ENCODE measurements around the gene MBOAT2.
"Not testable (repeated sequence)": the region's sequence is repeated elsewhere in the genome, so short reads cannot be mapped to it uniquely, and the experiment has no call there.

The MBOAT2 gene

DNA sequence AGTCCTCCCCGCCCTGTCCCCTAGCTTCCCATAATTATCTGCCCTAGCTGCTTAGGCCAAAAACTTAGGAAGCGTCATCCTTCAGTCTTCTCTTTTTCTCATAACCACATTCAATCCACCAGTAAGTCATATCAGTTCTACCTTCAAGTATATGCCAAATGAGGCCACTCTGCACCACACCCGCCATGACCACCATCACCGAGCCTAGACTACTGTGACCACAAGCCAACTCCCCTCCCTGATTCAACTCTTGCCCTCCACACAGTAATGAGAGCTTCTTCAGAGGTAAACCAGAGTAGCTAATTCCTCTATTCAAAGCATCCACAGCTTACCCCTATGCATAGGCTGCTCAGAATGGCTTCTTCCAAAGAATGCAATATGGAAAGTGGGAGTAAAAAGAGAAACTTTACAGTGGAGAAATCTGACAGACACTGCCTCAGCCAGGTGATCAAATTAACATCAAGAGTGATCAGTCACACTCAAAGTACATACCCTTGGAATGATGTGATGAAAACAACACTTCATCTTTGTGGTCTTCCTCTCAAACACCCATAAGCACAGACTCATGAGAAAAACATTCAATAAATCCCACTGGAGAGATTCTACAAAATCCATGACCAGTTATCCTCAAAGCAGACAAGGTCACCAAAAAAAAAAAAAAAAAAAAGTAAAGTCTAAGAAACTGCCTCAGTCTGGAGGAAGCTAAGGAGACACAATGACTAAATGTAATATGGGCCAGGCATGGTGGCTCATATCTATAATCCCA, 17.7 kb downstream of the MBOAT2 start:
- no peaks in the 10 kb centered on the region for H3K36me3 ChIP-seq (ENCODE audit: control insufficient read depth, insufficient read depth, low read length)
- no peaks in the 10 kb centered on the region for H3K9me3 ChIP-seq (ENCODE audit: control insufficient read depth, insufficient read depth, low read length)
- peaks cover 3% of the 10 kb centered on the region for H3K4me1 ChIP-seq (ENCODE audit: control insufficient read depth, insufficient read depth, low read length)
- no peaks in the 10 kb centered on the region for H3K27me3 ChIP-seq (ENCODE audit: control insufficient read depth, insufficient read depth, low read length)
- no peak overlapping the region for H3K4me3 ChIP-seq (ENCODE audit: low read depth, low read length)
- H3K9ac ChIP-seq (ENCODE audit: low read depth, low read length): no peak overlapping the region

DNA sequence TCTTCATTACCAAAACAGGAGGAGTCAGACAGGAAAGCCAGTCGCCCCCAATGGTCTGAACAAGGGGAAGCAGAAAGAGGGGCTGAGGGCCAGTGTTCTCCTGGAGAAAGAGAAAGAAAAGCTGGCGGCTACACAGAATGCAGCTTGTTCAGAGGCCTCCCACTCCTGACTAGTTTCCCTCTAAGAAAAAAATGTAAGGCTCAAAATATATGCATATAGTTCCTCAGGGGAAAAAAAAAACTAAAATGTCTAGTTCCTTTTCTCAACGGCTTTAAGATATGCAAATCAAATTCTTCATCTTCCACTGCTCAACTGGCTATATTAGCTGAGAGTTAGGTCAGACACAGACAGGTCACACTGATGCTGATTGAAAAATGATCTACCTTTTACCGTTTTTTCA, 18.6 kb downstream of the MBOAT2 start:
- Histone ChIP-seq H3K4me1 (ENCODE audit: control insufficient read depth, insufficient read depth, low read length) (peaks cover 3% of the 10 kb centered on the region), H3K36me3 (ENCODE audit: control insufficient read depth, insufficient read depth, low read length) (no peaks in the 10 kb centered on the region), H3K9me3 (ENCODE audit: control insufficient read depth, insufficient read depth, low read length) (no peaks in the 10 kb centered on the region), H3K4me3 (ENCODE audit: low read depth, low read length) (no peak overlapping the region), H3K27me3 (ENCODE audit: control insufficient read depth, insufficient read depth, low read length) (no peaks in the 10 kb centered on the region), H3K9ac (ENCODE audit: low read depth, low read length) (no peak overlapping the region)

DNA sequence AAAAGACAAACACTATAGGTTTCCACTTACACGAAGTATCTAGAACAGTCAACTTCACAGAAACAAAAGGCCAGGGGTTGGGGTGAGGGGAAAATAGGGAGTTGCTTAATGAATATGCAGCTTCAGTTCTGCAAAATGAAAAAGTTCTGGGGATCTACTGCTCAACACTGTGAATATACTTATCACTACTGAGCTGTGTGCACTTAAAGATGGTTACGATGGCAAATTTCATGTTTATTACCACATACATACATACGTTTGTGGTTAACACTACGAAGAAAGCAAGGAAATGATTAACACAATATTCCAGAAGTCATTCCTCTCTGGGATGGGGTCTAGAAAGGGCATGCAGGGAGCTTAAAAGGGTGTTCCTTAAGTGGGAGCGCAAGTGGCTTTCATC, 19.3 kb downstream of the MBOAT2 start:
- H3K27me3 ChIP-seq (ENCODE audit: control insufficient read depth, insufficient read depth, low read length): no peaks in the 10 kb centered on the region
- no peaks in the 10 kb centered on the region for H3K36me3 ChIP-seq (ENCODE audit: control insufficient read depth, insufficient read depth, low read length)
- no peaks in the 10 kb centered on the region for H3K9me3 ChIP-seq (ENCODE audit: control insufficient read depth, insufficient read depth, low read length)
- H3K9ac ChIP-seq (ENCODE audit: low read depth, low read length): no peak overlapping the region
- no peak overlapping the region for H3K4me3 ChIP-seq (ENCODE audit: low read depth, low read length)
- H3K4me1 ChIP-seq (ENCODE audit: control insufficient read depth, insufficient read depth, low read length): peaks cover 3% of the 10 kb centered on the region

DNA sequence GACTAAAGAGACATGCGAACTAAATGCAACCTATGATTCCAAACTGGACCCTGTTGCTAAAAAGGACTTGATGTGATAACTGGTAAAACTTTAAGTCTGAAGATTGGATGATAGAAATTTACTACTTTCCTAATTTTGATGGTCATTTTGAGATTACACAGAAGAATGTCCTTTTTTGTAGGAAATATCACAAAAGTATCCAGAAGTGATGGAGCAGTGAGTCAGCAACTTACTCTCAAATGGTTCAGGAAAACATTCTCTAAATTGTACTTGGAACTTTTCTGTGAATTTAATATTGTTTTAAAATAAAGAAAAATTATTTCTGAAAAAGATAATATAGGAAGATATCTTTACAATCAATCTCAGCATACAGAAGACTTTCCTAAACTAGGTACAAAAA, 19.9 kb downstream of the MBOAT2 start:
- Histone ChIP-seq H3K4me3 (ENCODE audit: low read depth, low read length) (no peak overlapping the region), H3K4me1 (ENCODE audit: control insufficient read depth, insufficient read depth, low read length) (peaks cover 3% of the 10 kb centered on the region), H3K36me3 (ENCODE audit: control insufficient read depth, insufficient read depth, low read length) (no peaks in the 10 kb centered on the region), H3K9me3 (ENCODE audit: control insufficient read depth, insufficient read depth, low read length) (no peaks in the 10 kb centered on the region), H3K27me3 (ENCODE audit: control insufficient read depth, insufficient read depth, low read length) (no peaks in the 10 kb centered on the region), H3K9ac (ENCODE audit: low read depth, low read length) (no peak overlapping the region)

DNA sequence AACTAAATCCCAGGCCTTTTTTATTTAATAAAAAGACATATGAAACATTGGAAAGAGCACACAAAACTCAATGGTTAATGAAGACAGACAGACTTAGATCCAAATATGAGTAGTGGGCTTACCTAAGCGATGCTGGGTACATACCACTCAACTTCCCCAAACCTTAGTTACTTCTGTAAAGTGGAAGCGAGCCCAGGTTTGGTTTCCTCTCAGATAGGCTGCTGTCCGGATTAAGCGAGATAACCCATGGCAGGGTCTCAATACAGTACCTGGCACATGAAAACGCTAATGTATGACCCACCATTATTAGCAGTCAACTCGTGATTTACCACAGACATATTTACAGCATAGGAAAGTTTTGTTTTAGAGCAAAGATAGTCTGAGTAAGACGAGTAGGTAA, 21.6 kb downstream of the MBOAT2 start:
- no peaks in the 10 kb centered on the region for H3K9me3 ChIP-seq (ENCODE audit: control insufficient read depth, insufficient read depth, low read length)
- H3K27me3 ChIP-seq (ENCODE audit: control insufficient read depth, insufficient read depth, low read length): no peaks in the 10 kb centered on the region
- peaks cover 3% of the 10 kb centered on the region for H3K4me1 ChIP-seq (ENCODE audit: control insufficient read depth, insufficient read depth, low read length)
- no peak overlapping the region for H3K9ac ChIP-seq (ENCODE audit: low read depth, low read length)
- H3K36me3 ChIP-seq (ENCODE audit: control insufficient read depth, insufficient read depth, low read length): no peaks in the 10 kb centered on the region
- no peak overlapping the region for H3K4me3 ChIP-seq (ENCODE audit: low read depth, low read length)

DNA sequence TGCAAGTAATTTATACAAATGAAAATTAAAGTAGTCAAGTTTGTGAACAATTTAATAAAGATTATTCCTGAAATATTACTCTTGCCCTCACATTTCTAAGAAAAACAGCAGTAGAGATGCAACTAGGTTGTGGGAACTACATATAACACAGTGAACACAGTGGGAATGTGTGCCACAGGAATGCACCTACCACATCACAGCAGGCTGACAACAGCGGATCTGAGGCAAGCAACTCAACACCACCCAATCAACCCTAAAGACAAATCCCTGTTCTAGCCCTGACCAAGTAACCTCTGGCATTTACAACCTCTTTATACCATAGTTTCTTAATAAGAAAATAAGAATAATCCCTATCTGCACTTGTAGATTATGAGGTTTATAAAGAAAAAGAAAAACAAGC, 23.4 kb downstream of the MBOAT2 start:
- H3K9ac ChIP-seq (ENCODE audit: low read depth, low read length): no peak overlapping the region
- H3K36me3 ChIP-seq (ENCODE audit: control insufficient read depth, insufficient read depth, low read length): no peaks in the 10 kb centered on the region
- H3K4me1 ChIP-seq (ENCODE audit: control insufficient read depth, insufficient read depth, low read length): peaks cover 3% of the 10 kb centered on the region
- H3K9me3 ChIP-seq (ENCODE audit: control insufficient read depth, insufficient read depth, low read length): no peaks in the 10 kb centered on the region
- no peaks in the 10 kb centered on the region for H3K27me3 ChIP-seq (ENCODE audit: control insufficient read depth, insufficient read depth, low read length)
- no peak overlapping the region for H3K4me3 ChIP-seq (ENCODE audit: low read depth, low read length)

DNA sequence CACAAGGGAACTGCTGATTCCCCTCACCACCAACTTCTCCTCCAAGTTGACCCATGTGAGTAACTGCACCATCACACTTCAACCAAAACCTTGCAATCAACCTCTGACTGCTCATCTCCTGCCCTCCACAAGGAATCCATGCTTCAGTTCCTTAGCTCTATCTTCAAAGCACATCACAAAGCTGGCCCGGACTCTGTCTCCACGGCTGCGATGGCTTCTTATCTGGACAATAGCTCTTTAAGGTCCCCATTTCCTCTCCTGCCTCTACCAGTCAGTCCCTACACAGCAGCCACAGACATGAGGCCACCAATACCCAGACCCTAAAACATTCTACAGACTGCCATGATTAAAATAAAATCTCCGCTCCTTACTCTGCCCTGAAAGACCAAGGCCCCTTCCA, 25.7 kb downstream of the MBOAT2 start:
- no peak overlapping the region for H3K4me3 ChIP-seq (ENCODE audit: low read depth, low read length)
- H3K27me3 ChIP-seq (ENCODE audit: control insufficient read depth, insufficient read depth, low read length): no peaks in the 10 kb centered on the region

DNA sequence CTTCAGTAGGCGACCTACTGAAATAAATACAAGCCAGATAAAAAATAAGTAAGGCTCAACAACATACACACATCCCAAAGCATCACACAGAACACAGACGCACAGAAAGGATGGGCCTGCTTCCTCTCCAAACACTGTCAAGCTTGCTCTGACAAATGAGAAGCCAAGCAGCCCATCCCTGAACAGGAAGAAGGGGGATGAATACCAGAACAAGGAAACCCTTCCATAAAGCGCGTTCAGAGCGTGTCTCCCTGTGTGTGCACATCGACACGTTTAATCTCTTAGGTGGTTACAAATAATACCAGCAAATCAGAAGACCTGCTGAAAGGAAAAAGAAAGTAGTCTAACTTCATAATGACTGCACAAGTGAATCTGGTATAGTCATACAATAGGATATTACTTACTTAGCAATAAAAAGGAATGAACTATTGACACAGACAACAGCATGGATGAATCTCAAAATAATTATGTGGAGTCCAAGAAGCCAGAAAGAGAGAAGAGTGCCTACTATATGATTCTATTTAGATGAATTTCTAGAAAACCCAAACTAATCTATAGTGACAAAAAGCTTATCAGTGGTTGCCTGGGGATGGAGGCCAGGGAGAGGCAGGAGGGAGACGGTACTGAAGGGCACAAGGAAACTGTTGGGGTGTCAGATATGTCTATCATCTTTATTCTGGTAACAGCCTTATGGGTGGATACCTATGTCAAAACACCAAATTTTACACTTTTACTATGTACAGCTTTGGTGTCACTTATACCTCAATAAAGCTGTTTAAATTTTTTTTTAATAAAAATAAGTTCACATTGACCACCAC, 26.8 kb downstream of the MBOAT2 start:
- Histone ChIP-seq H3K9ac (ENCODE audit: low read depth, low read length) (no peak overlapping the region), H3K4me3 (ENCODE audit: low read depth, low read length) (no peak overlapping the region), H3K4me1 (ENCODE audit: control insufficient read depth, insufficient read depth, low read length) (no peaks in the 10 kb centered on the region), H3K27me3 (ENCODE audit: control insufficient read depth, insufficient read depth, low read length) (no peaks in the 10 kb centered on the region), H3K36me3 (ENCODE audit: control insufficient read depth, insufficient read depth, low read length) (no peaks in the 10 kb centered on the region), H3K9me3 (ENCODE audit: control insufficient read depth, insufficient read depth, low read length) (no peaks in the 10 kb centered on the region)

More for the DNA sequence above, 25.7 kb downstream of the MBOAT2 start:
- no peak overlapping the region for H3K9ac ChIP-seq (ENCODE audit: low read depth, low read length)
- H3K9me3 ChIP-seq (ENCODE audit: control insufficient read depth, insufficient read depth, low read length): no peaks in the 10 kb centered on the region
- H3K4me1 ChIP-seq (ENCODE audit: control insufficient read depth, insufficient read depth, low read length): no peaks in the 10 kb centered on the region
- H3K36me3 ChIP-seq (ENCODE audit: control insufficient read depth, insufficient read depth, low read length): no peaks in the 10 kb centered on the region

DNA sequence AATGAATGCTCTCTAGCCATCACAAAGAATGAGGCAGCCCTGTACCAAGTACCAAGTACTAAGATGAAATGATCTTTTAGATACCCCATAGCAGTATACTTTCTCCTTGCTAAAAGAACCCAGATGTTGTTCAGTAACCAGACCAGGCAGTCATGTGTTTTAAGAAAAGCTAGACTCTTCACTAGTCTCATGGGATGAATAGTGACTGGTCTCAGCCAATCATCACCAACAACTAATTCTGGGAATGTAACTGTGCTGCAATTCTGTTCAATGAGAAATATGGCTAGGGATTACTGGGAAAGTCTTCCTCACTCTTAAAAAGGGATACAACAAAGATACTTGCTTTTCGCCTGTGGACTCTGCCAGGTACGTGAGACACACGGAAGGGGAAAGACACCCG, 29.5 kb downstream of the MBOAT2 start:
- H3K9ac ChIP-seq (ENCODE audit: low read depth, low read length): no peak overlapping the region
- H3K4me3 ChIP-seq (ENCODE audit: low read depth, low read length): no peak overlapping the region
- H3K36me3 ChIP-seq (ENCODE audit: control insufficient read depth, insufficient read depth, low read length): no peaks in the 10 kb centered on the region
- no peaks in the 10 kb centered on the region for H3K27me3 ChIP-seq (ENCODE audit: control insufficient read depth, insufficient read depth, low read length)
- H3K4me1 ChIP-seq (ENCODE audit: control insufficient read depth, insufficient read depth, low read length): no peaks in the 10 kb centered on the region
- H3K9me3 ChIP-seq (ENCODE audit: control insufficient read depth, insufficient read depth, low read length): no peaks in the 10 kb centered on the region

DNA sequence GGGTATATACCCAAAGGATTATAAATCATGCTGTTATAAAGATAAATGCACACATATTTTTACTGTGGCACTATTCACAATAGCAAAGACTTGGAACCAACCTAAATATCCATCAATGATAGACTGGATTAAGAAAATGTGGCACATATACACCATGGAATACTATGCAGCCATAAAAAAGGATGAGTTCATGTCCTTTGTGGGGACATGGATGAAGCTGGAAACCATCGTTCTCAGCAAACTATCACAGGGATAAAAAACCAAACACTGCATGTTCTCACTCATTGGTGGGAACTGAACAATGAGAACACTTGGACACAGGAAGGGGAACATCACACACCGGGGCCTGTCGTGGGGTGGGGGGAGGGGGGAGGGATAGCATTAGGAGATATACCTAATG, 30.5 kb downstream of the MBOAT2 start:
- H3K36me3 ChIP-seq (ENCODE audit: control insufficient read depth, insufficient read depth, low read length); H3K9ac ChIP-seq (ENCODE audit: low read depth, low read length): not testable (repeated sequence)

DNA sequence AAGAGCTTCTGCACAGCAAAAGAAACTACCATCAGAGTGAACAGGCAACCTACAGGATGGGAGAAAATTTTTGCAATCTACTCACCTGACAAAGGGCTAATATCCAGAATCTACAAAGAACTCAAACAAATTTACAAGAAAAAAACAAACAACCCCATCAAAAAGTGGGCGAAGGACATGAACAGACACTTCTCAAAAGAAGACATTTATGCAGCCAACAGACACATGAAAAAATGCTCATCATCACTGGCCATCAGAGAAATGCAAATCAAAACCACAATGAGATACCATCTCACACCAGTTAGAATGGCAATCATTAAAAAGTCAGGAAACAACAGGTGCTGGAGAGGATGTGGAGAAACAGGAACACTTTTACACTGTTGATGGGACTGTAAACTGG, 30.9 kb downstream of the MBOAT2 start:
- not testable (repeated sequence) for H3K9ac ChIP-seq (ENCODE audit: low read depth, low read length); H3K4me3 ChIP-seq (ENCODE audit: low read depth, low read length); H3K36me3 ChIP-seq (ENCODE audit: control insufficient read depth, insufficient read depth, low read length)

More for the DNA sequence above, 30.5 kb downstream of the MBOAT2 start:
- H3K4me1 ChIP-seq (ENCODE audit: control insufficient read depth, insufficient read depth, low read length); H3K27me3 ChIP-seq (ENCODE audit: control insufficient read depth, insufficient read depth, low read length); H3K9me3 ChIP-seq (ENCODE audit: control insufficient read depth, insufficient read depth, low read length); H3K4me3 ChIP-seq (ENCODE audit: low read depth, low read length): not testable (repeated sequence)

DNA sequence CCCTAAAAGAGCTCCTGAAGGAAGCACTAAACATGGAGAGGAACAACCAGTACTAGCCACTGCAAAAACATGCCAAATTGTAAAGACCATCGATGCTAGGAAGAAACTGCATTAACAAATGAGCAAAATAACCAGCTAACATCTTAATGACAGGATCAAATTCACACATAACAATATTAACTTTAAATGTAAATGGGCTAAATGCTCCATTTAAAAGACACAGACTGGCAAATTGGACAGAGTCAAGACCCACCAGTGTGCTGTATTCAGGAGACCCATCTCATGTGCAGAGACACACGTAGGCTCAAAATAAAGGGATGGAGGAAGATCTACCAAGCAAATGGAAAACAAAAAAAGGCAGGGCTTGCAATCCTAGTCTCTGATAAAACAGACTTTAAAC, 34.1 kb downstream of the MBOAT2 start:
- H3K4me3 ChIP-seq (ENCODE audit: low read depth, low read length); H3K9me3 ChIP-seq (ENCODE audit: control insufficient read depth, insufficient read depth, low read length); H3K9ac ChIP-seq (ENCODE audit: low read depth, low read length); H3K4me1 ChIP-seq (ENCODE audit: control insufficient read depth, insufficient read depth, low read length); H3K27me3 ChIP-seq (ENCODE audit: control insufficient read depth, insufficient read depth, low read length); H3K36me3 ChIP-seq (ENCODE audit: control insufficient read depth, insufficient read depth, low read length): not testable (repeated sequence)

More for the DNA sequence above, 30.9 kb downstream of the MBOAT2 start:
- not testable (repeated sequence) for H3K9me3 ChIP-seq (ENCODE audit: control insufficient read depth, insufficient read depth, low read length); H3K27me3 ChIP-seq (ENCODE audit: control insufficient read depth, insufficient read depth, low read length); H3K4me1 ChIP-seq (ENCODE audit: control insufficient read depth, insufficient read depth, low read length)

Measured in iPS-15b (cell line).